Liver (tissue), 9 donors: ENCODE results near the gene MYL3. TPM values are rescaled to one million over a fixed set of nuclear protein-coding genes. Genes with fewer than 3 reads are reported as not detected.

Experiments used
- DNase-seq: peaks from one replicate; pipeline ENCODE4 v3.0.0-alpha.2; 2017; ENCODE audit warnings: low spot score
- H3K27ac ChIP-seq, 2 donors: one replicate each; pipeline ENCODE4 v1.7.0; 2013; ENCODE audit warnings: inconsistent platforms in 2 of 2, low read length in 2 of 2, control low read depth in 1 of 2, low read depth in 1 of 2, mild to moderate bottlenecking in 1 of 2
- H3K27me3 ChIP-seq, 4 donors: one replicate each; pipeline versions ENCODE4 v1.6.1 to v1.7.0; 2013; ENCODE audit warnings: low read length in 3 of 4, inconsistent platforms in 1 of 4, mild to moderate bottlenecking in 1 of 4, moderate library complexity in 1 of 4; ENCODE audit not compliant: control insufficient read depth in 4 of 4, insufficient read depth in 4 of 4
- H3K36me3 ChIP-seq, 4 donors: one replicate each; pipeline versions ENCODE4 v1.6.1 to v1.7.0; 2013; ENCODE audit warnings: low read length in 3 of 4, mild to moderate bottlenecking in 3 of 4, low read depth in 1 of 4, moderate library complexity in 1 of 4; ENCODE audit not compliant: control insufficient read depth in 4 of 4, insufficient read depth in 3 of 4
- H3K4me1 ChIP-seq, 4 donors: one replicate each; pipeline versions ENCODE4 v1.6.1 to v1.7.0; 2013; ENCODE audit warnings: low read length in 3 of 4, mild to moderate bottlenecking in 3 of 4, moderate library complexity in 1 of 4; ENCODE audit not compliant: control insufficient read depth in 4 of 4, insufficient read depth in 4 of 4
- H3K4me3 ChIP-seq, 3 donors: one replicate each; pipeline versions ENCODE4 v1.6.1 to v1.7.0; 2013; ENCODE audit warnings: low read length in 3 of 3, control low read depth in 1 of 3, low read depth in 1 of 3, mild to moderate bottlenecking in 1 of 3
- H3K9ac ChIP-seq, 2 donors: one replicate each; pipeline ENCODE4 v1.7.0; 2013; ENCODE audit warnings: low read length in 2 of 2, mild to moderate bottlenecking in 2 of 2, moderate library complexity in 2 of 2, control low read depth in 1 of 2, low read depth in 1 of 2
- H3K9me3 ChIP-seq, 4 donors: one replicate each; pipeline versions ENCODE4 v1.6.1 to v1.7.0; 2013; ENCODE audit warnings: low read length in 3 of 4; ENCODE audit not compliant: control insufficient read depth in 4 of 4
- ATF3 ChIP-seq: IDR thresholded peaks from 2 replicates; pipeline ENCODE4 v1.6.1; 2016; ENCODE audit warnings: antibody characterized with exemption
- EGR1 ChIP-seq, 2 donors: IDR thresholded peaks; 2 replicates each; pipeline ENCODE4 v1.6.1; 2016 to 2018; ENCODE audit warnings: antibody characterized with exemption in 2 of 2, low read depth in 2 of 2
- FOXA1 ChIP-seq: IDR thresholded peaks from 2 replicates; pipeline ENCODE4 v1.6.1; 2016; ENCODE audit warnings: antibody characterized with exemption
- FOXA2 ChIP-seq: IDR thresholded peaks from 2 replicates; pipeline ENCODE4 v1.6.1; 2016; ENCODE audit warnings: antibody characterized with exemption
- GABPA ChIP-seq, 2 donors: IDR thresholded peaks in 1 of 2; conservative IDR thresholded peaks in 1 of 2; 2 replicates each; pipeline ENCODE4 v1.6.1; 2016; ENCODE audit warnings: antibody characterized with exemption in 2 of 2, mild to moderate bottlenecking in 1 of 2, moderate library complexity in 1 of 2
- HNF4A ChIP-seq, 2 donors: conservative IDR thresholded peaks; 2 replicates each; pipeline ENCODE4 v1.6.1; 2016; ENCODE audit warnings: antibody characterized with exemption in 2 of 2, mild to moderate bottlenecking in 2 of 2
- HNF4G ChIP-seq: IDR thresholded peaks from 2 replicates; pipeline ENCODE4 v1.6.1; 2016; ENCODE audit warnings: antibody characterized with exemption
- JUND ChIP-seq, 2 donors: IDR thresholded peaks; 2 replicates each; pipeline ENCODE4 v1.6.1; 2016; ENCODE audit warnings: antibody characterized with exemption in 2 of 2
- MAX ChIP-seq: IDR thresholded peaks from 2 replicates; pipeline ENCODE4 v1.6.1; 2016; ENCODE audit warnings: antibody characterized with exemption
- NR2F2 ChIP-seq: IDR thresholded peaks from 2 replicates; pipeline ENCODE4 v1.6.1; 2016; ENCODE audit warnings: antibody characterized with exemption
- RAD21 ChIP-seq, 2 donors: IDR thresholded peaks; 2 replicates each; pipeline ENCODE4 v1.6.1; 2016; ENCODE audit warnings: antibody characterized with exemption in 2 of 2, mild to moderate bottlenecking in 2 of 2
- RXRA ChIP-seq, 2 donors: IDR thresholded peaks; 2 replicates each; pipeline ENCODE4 v1.6.1; 2017 to 2018; ENCODE audit warnings: antibody characterized with exemption in 2 of 2, mild to moderate bottlenecking in 1 of 2
- SP1 ChIP-seq: IDR thresholded peaks from 2 replicates; pipeline ENCODE4 v1.6.1; 2018; ENCODE audit warnings: antibody characterized with exemption, mild to moderate bottlenecking
- TAF1 ChIP-seq: conservative IDR thresholded peaks from 2 replicates; pipeline ENCODE4 v1.6.1; 2016; ENCODE audit warnings: antibody characterized with exemption, mild to moderate bottlenecking
- YY1 ChIP-seq: IDR thresholded peaks from 2 replicates; pipeline ENCODE4 v1.6.1; 2016; ENCODE audit warnings: antibody characterized with exemption, mild to moderate bottlenecking
- WGBS: extraction: QIAGEN DNeasy Blood & Tissue Kit; methylation state at CpG from one replicate; pipeline ENCODE4 v1.1.7; 2013; 5-methylcytosine and 5-hydroxymethylcytosine counted together
- polyA plus RNA-seq, 2 donors: library from polyadenylated mRNA; stranded (reverse) in 1 of 2; unstranded in 1 of 2; fragments of 200-250 nt in 1 of 2; fragments of >200 nt in 1 of 2; fragmentation: Nextera tagmentation in 1 of 2; extraction: Ambion mirVana in 1 of 2; gene quantifications; one replicate each; pipeline versions ENCODE4 v1.2.1 to v1.2.3, GENCODE V29; 2013 to 2015
- total RNA-seq, 2 donors: library from RNA; depleted of rRNA; stranded (reverse); fragments of >200 nt; gene quantifications; one replicate each; pipeline ENCODE4 v1.2.3, GENCODE V29; 2014
- TF ChIP-seq, protein P1 (sequence below): IDR thresholded peaks from 2 replicates; pipeline ENCODE4 v1.6.1; 2016; ENCODE audit warnings: antibody characterized with exemption, mild to moderate bottlenecking
- TF ChIP-seq, protein P2 (sequence below): IDR thresholded peaks from 2 replicates; pipeline ENCODE4 v1.6.1; 2016; ENCODE audit warnings: antibody characterized with exemption
- TF ChIP-seq, protein P3 (sequence below): fragments of 150-350 bp; IDR thresholded peaks from 2 replicates; pipeline ENCODE4 v1.5.1; 2017; ENCODE audit warnings: improper control_type of control experiment, low read depth, low read length; ENCODE audit not compliant: missing input control
- donor health status: healthy.
- donor health status: healthy.
- donor health status: healthy.
- donor health status: healthy.
- donor health status: healthy.

The MYL3 gene
- total and polyA plus RNA-seq, 4 donors, result 0.51 to 1.3 (median 0.81) TPM

DNA sequence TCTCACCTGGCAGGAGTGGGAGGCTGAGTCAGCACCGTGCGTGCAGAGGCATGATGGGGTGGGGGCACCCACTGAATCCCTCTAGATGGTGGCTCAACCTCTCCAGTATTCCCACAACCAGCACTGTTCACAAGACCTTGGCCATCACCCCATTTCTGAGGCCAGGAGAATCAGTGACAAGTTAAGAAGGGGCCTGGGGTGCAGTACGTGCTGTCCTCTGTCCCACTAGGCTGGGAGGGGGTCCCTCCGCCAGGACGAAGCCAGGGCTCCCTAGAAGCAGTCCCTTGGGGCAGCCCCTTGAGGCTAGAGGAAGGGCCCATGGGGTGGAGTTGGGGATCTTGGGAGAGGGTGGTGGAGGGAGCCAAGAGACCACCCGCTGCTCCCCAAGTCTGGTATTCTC, 4.8 kb downstream of the MYL3 start:
- Histone ChIP-seq H3K36me3 (no peaks in the 10 kb centered on the region), H3K4me3 (no peak overlapping the region), H3K9me3 (no peaks in the 10 kb centered on the region), H3K27ac (no peak overlapping the region), H3K4me1 (peaks cover 0 to 5% (median 3%) of the 10 kb centered on the region in 4 donors), H3K9ac (no peak overlapping the region), H3K27me3 (no peaks in the 10 kb centered on the region)
- DNase-seq, result no peak
- no peak for TF ChIP-seq HNF4A (conservative IDR thresholded peaks at IDR 0.05)
- no peak for TF ChIP-seq TAF1
- TF ChIP-seq NR2F2, result no peak
- no peak for TF ChIP-seq FOXA2
- TF ChIP-seq, protein P1, sequence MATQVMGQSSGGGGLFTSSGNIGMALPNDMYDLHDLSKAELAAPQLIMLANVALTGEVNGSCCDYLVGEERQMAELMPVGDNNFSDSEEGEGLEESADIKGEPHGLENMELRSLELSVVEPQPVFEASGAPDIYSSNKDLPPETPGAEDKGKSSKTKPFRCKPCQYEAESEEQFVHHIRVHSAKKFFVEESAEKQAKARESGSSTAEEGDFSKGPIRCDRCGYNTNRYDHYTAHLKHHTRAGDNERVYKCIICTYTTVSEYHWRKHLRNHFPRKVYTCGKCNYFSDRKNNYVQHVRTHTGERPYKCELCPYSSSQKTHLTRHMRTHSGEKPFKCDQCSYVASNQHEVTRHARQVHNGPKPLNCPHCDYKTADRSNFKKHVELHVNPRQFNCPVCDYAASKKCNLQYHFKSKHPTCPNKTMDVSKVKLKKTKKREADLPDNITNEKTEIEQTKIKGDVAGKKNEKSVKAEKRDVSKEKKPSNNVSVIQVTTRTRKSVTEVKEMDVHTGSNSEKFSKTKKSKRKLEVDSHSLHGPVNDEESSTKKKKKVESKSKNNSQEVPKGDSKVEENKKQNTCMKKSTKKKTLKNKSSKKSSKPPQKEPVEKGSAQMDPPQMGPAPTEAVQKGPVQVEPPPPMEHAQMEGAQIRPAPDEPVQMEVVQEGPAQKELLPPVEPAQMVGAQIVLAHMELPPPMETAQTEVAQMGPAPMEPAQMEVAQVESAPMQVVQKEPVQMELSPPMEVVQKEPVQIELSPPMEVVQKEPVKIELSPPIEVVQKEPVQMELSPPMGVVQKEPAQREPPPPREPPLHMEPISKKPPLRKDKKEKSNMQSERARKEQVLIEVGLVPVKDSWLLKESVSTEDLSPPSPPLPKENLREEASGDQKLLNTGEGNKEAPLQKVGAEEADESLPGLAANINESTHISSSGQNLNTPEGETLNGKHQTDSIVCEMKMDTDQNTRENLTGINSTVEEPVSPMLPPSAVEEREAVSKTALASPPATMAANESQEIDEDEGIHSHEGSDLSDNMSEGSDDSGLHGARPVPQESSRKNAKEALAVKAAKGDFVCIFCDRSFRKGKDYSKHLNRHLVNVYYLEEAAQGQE, result no peak
- TF ChIP-seq HNF4G, result no peak
- no peak for TF ChIP-seq FOXA1
- no peak for TF ChIP-seq RAD21 (IDR thresholded peaks at IDR 0.05)
- no peak for TF ChIP-seq JUND (IDR thresholded peaks at IDR 0.05)
- TF ChIP-seq ATF3, result no peak
- no peak for TF ChIP-seq YY1
- TF ChIP-seq EGR1 (IDR thresholded peaks at IDR 0.05; ENCODE audit: low read depth in 2 of 2), result no peak
- TF ChIP-seq, protein P2, sequence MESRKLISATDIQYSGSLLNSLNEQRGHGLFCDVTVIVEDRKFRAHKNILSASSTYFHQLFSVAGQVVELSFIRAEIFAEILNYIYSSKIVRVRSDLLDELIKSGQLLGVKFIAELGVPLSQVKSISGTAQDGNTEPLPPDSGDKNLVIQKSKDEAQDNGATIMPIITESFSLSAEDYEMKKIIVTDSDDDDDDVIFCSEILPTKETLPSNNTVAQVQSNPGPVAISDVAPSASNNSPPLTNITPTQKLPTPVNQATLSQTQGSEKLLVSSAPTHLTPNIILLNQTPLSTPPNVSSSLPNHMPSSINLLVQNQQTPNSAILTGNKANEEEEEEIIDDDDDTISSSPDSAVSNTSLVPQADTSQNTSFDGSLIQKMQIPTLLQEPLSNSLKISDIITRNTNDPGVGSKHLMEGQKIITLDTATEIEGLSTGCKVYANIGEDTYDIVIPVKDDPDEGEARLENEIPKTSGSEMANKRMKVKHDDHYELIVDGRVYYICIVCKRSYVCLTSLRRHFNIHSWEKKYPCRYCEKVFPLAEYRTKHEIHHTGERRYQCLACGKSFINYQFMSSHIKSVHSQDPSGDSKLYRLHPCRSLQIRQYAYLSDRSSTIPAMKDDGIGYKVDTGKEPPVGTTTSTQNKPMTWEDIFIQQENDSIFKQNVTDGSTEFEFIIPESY, result no peak
- TF ChIP-seq RXRA (IDR thresholded peaks at IDR 0.05), result no peak
- TF ChIP-seq SP1, result no peak
- TF ChIP-seq MAX, result no peak
- TF ChIP-seq GABPA (IDR thresholded peaks at IDR 0.05 in 1 of 2, conservative IDR thresholded peaks at IDR 0.05 in 1 of 2), result no peak
- TF ChIP-seq, protein P3, sequence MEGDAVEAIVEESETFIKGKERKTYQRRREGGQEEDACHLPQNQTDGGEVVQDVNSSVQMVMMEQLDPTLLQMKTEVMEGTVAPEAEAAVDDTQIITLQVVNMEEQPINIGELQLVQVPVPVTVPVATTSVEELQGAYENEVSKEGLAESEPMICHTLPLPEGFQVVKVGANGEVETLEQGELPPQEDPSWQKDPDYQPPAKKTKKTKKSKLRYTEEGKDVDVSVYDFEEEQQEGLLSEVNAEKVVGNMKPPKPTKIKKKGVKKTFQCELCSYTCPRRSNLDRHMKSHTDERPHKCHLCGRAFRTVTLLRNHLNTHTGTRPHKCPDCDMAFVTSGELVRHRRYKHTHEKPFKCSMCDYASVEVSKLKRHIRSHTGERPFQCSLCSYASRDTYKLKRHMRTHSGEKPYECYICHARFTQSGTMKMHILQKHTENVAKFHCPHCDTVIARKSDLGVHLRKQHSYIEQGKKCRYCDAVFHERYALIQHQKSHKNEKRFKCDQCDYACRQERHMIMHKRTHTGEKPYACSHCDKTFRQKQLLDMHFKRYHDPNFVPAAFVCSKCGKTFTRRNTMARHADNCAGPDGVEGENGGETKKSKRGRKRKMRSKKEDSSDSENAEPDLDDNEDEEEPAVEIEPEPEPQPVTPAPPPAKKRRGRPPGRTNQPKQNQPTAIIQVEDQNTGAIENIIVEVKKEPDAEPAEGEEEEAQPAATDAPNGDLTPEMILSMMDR, result no peak
- WGBS, result 89% methylated on average over 6 of the region's 6 CpGs
